Mammary epithelial cell (primary cell): Measurements from ENCODE around the gene ASPHD2.

ENCODE experiments used
- EZH2 ChIP-seq: IDR thresholded peaks from 2 replicates; pipeline ENCODE4 v1.6.1; 2012; ENCODE audit warnings: low read length, inconsistent platforms, borderline replicate concordance
- TF ChIP-seq, protein P1 (sequence below), 2 donors: IDR thresholded peaks in 1 of 2; conservative IDR thresholded peaks in 1 of 2; 2 replicates each; pipeline ENCODE4 v1.5.1; 2011 to 2012; ENCODE audit warnings: inconsistent platforms in 2 of 2, low read length in 2 of 2, mild to moderate bottlenecking in 2 of 2, control low read depth in 1 of 2, low read depth in 1 of 2; ENCODE audit not compliant: insufficient read depth in 1 of 2; ENCODE audit errors: extremely low read depth in 1 of 2

- TF ChIP-seq, protein P1, sequence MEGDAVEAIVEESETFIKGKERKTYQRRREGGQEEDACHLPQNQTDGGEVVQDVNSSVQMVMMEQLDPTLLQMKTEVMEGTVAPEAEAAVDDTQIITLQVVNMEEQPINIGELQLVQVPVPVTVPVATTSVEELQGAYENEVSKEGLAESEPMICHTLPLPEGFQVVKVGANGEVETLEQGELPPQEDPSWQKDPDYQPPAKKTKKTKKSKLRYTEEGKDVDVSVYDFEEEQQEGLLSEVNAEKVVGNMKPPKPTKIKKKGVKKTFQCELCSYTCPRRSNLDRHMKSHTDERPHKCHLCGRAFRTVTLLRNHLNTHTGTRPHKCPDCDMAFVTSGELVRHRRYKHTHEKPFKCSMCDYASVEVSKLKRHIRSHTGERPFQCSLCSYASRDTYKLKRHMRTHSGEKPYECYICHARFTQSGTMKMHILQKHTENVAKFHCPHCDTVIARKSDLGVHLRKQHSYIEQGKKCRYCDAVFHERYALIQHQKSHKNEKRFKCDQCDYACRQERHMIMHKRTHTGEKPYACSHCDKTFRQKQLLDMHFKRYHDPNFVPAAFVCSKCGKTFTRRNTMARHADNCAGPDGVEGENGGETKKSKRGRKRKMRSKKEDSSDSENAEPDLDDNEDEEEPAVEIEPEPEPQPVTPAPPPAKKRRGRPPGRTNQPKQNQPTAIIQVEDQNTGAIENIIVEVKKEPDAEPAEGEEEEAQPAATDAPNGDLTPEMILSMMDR (conservative IDR thresholded peaks at IDR 0.05 in 1 of 2, IDR thresholded peaks at IDR 0.05 in 1 of 2; ENCODE audit: extremely low read depth in 1 of 2, insufficient read depth in 1 of 2, low read depth in 1 of 2, low read length in 2 of 2) = no peak
- TF ChIP-seq EZH2 = no peak
These were observed 65.4 kb downstream of the ASPHD2 start for GRCh38 chr22:26494506-26494905.
